NCI-H187 treated with DMSO at 0.1 percent for 48 hours (cell line): ENCODE measurements around the gene CETN1.

Experiments used
- DNase-seq: peaks from one replicate; lab custom pipeline; 2025; lab: John Stamatoyannopoulos, UW

Gene CETN1

GRCh38 chr18:580154-580553, at the start of gene CETN1:
CETN1 (plus strand) TSS chr18:580380; CDS start chr18:580409, 29 bp downstream.
- no peak for DNase-seq

DNA sequence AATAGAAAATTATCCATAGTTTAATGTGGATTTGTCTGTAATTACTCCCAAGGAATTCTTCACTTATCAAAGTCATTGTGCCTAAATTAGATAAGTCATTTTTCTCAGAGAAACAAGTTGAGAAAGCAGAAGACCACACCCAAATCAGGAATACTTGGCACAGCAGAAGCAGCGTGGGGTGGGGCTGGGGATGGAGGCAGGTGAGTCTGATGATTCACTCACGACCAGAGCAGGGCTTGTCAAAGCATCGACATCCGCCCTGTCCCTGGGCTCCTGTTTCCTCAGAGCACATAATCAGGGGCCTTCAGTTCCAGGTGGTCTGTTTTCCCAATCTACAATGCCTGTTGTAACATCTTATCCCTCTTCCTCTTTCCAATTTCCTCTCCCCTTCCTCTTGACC, 48.2 kb upstream of the CETN1 start:
- no peak for DNase-seq

DNA sequence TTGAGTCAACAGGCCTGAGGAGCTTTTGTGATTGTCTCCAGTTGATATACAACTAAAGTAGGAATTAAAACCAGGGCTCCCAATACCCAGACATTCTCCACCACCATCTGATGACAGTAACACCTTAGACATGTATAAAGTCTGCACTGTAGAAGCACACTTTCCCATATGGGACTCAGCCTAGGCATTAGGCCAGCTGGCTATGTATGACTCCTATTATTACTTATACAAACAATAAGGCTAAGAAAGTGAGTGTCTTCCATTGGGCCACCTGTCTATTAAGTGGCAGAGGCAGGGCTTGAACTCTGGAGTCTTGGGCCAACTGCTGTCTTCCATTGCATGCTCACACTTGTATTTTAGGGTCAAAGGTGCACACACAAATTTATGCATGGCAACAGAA, 47.5 kb upstream of the CETN1 start:
- no peak for DNase-seq

DNA sequence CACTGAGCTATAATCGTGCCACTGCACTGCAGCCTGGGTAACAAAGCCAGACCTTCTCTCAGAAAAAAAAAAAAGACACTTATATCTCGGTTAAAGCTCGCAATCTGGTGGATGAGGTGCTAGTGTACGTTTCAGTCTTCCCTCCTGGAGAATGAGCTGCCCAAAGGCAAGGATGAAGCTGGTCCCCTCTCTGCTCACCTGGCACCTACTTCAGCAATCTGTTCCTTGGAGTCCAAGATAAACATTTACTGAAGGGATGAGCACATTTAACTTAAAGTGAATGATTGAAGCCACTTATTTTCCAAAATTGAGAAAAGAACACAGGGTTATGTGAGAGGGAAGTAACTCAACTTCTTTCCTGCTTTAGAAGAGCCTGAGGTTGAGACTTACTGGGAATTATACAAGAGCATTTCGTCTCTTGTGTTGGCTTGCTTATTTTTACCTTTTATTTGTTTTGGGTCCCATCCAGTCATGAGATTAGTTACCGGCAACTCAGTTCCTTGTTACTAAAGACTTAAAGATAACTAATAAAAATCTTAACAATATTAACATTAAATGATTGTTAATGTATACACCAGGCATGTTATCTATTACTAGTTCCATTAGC, 46.1 kb upstream of the CETN1 start:
- no peak for DNase-seq

GRCh38 chr18:543447-544078, 36.6 kb upstream of the CETN1 start:
- DNase-seq: no peak

- no peak for DNase-seq
These were observed 30.2 kb upstream of the CETN1 start for GRCh38 chr18:549967-550366.

GRCh38 chr18:551404-552061, 28.6 kb upstream of the CETN1 start:
- DNase-seq: no peak

GRCh38 chr18:555705-556457, 24.3 kb upstream of the CETN1 start:
- no peak for DNase-seq

GRCh38 chr18:564708-565561, 15.2 kb upstream of the CETN1 start:
- no peak for DNase-seq

GRCh38 chr18:565562-566061, 14.6 kb upstream of the CETN1 start:
- no peak for DNase-seq

GRCh38 chr18:567122-567521, 13.1 kb upstream of the CETN1 start:
- no peak for DNase-seq

DNA sequence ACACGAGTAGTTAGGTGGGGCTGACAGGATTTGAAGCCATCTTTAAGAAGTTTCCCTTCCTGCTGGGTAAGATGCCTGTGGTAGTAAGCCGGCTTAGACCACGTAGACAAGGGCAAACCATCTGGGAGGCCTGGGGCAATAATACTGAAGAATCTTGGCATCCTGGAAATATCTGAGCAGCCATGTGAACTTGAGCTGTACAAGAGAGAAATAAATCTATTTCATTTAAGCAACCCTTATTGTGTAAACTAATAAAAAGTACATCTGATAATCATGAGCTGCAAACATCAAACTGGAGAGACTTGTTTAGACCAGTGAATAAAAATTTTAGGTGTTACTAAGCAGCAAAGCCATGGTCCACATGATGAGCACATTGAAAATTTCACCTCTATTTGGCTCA, 11.4 kb upstream of the CETN1 start:
- DNase-seq: no peak

GRCh38 chr18:570256-570655, 9.9 kb upstream of the CETN1 start:
- no peak for DNase-seq

DNA sequence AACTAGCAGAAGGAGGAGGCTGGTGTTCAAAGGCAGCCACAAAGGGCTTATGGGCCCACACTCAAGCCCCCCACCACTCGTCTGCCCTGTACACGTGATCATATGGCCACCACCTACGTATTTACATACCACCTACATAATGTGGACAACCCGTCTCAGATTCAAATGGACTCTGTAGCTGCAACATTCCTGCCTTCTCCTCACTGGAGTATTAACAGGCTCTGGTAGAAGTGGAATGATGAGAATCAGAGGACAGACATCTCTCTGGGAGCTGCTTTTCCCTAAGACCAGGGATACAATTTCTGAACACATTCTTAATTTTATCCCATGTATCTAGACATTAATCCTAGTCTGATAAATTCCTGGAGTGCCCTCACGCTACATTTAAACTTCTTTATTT, 9.5 kb upstream of the CETN1 start:
- DNase-seq: no peak

GRCh38 chr18:572091-572830, 7.9 kb upstream of the CETN1 start:
- DNase-seq: no peak

- no peak for DNase-seq
These were observed 7.3 kb upstream of the CETN1 start for GRCh38 chr18:572831-573289.

- no peak for DNase-seq
These were observed 6.8 kb upstream of the CETN1 start for GRCh38 chr18:573385-573784.

- DNase-seq: no peak
These were observed 5.9 kb upstream of the CETN1 start for GRCh38 chr18:574149-574860.

- DNase-seq: no peak
These were observed 5.1 kb upstream of the CETN1 start for GRCh38 chr18:574865-575645.
